MM.1S (cell line): Measurements from ENCODE around the gene PPIF.

Source experiments
- DNase-seq: peaks from one replicate; pipeline ENCODE4 v3.0.0-alpha.2; 2015
- H2AFZ ChIP-seq: fragments of 300-600 bp; sonication (generic); 2 replicates; pipeline ENCODE4 v1.6.0; 2016; ENCODE audit warnings: antibody characterized with exemption, low read length
- H3F3A ChIP-seq: fragments of 300-600 bp; sonication (generic); 2 replicates; pipeline ENCODE4 v1.6.1; 2016; ENCODE audit warnings: mild to moderate bottlenecking, antibody characterized with exemption, low read length, moderate library complexity, mixed read lengths; ENCODE audit not compliant: insufficient read depth
- H3K27ac ChIP-seq: fragments of 300-600 bp; sonication (generic); 2 replicates; pipeline ENCODE4 v1.5.1; 2016; ENCODE audit warnings: mild to moderate bottlenecking, low read length
- H3K27me3 ChIP-seq: fragments of 300-600 bp; sonication (generic); replicated peaks from 2 replicates; pipeline ENCODE4 v1.6.0; 2016; ENCODE audit warnings: low read length; ENCODE audit not compliant: insufficient read depth
- H3K36me3 ChIP-seq: fragments of 300-600 bp; sonication (generic); replicated peaks from 2 replicates; pipeline ENCODE4 v1.6.1; 2016; ENCODE audit warnings: mild to moderate bottlenecking, low read length, mixed read lengths; ENCODE audit not compliant: insufficient read depth
- H3K4me1 ChIP-seq: fragments of 300-600 bp; sonication (generic); 2 replicates; pipeline ENCODE4 v1.6.1; 2016; ENCODE audit warnings: low read length, mixed read lengths
- H3K4me2 ChIP-seq: fragments of 300-600 bp; sonication (generic); 2 replicates; pipeline ENCODE4 v1.6.0; 2016; ENCODE audit warnings: low read depth, low read length
- H3K4me3 ChIP-seq: fragments of 300-600 bp; sonication (generic); 2 replicates; pipeline ENCODE4 v1.5.1; 2016; ENCODE audit warnings: low read length, mixed read lengths
- H3K79me2 ChIP-seq: fragments of 300-600 bp; sonication (generic); 2 replicates; pipeline ENCODE4 v1.6.1; 2016; ENCODE audit warnings: mixed run types, low read length, mixed read lengths
- H3K9ac ChIP-seq: fragments of 300-600 bp; sonication (generic); 2 replicates; pipeline ENCODE4 v1.6.1; 2016; ENCODE audit warnings: low read length, mixed read lengths
- H3K9me2 ChIP-seq: fragments of 300-600 bp; sonication (generic); replicated peaks from 2 replicates; pipeline ENCODE4 v1.6.1; 2016; ENCODE audit warnings: mild to moderate bottlenecking, low read length, mixed read lengths; ENCODE audit not compliant: insufficient read depth
- H3K9me3 ChIP-seq: fragments of 300-600 bp; sonication (generic); replicated peaks from 2 replicates; pipeline ENCODE4 v1.6.1; 2016; ENCODE audit warnings: mild to moderate bottlenecking, low read length, mixed read lengths; ENCODE audit not compliant: insufficient read depth
- H4K20me1 ChIP-seq: fragments of 300-600 bp; sonication (generic); 2 replicates; pipeline ENCODE4 v1.6.1; 2016; ENCODE audit warnings: mild to moderate bottlenecking, low read length, moderate library complexity, mixed read lengths; ENCODE audit not compliant: insufficient read depth
- CTCF ChIP-seq: fragments of 300-600 bp; sonication (generic); IDR thresholded peaks from 2 replicates; pipeline ENCODE4 v1.5.1; 2016; ENCODE audit warnings: antibody characterized with exemption, low read length, mixed read lengths
- EZH2 ChIP-seq: fragments of 300-600 bp; sonication (generic); optimal IDR thresholded peaks from 2 replicates; pipeline ENCODE3; 2017; ENCODE audit warnings: low read depth, mild to moderate bottlenecking, antibody characterized with exemption, low read length, mixed read lengths
- EZH2phosphoT487 ChIP-seq: fragments of 300-600 bp; sonication (generic); IDR thresholded peaks from 2 replicates; pipeline ENCODE4 v1.6.1; 2018; ENCODE audit warnings: antibody characterized with exemption, low read length

The PPIF gene

DNA sequence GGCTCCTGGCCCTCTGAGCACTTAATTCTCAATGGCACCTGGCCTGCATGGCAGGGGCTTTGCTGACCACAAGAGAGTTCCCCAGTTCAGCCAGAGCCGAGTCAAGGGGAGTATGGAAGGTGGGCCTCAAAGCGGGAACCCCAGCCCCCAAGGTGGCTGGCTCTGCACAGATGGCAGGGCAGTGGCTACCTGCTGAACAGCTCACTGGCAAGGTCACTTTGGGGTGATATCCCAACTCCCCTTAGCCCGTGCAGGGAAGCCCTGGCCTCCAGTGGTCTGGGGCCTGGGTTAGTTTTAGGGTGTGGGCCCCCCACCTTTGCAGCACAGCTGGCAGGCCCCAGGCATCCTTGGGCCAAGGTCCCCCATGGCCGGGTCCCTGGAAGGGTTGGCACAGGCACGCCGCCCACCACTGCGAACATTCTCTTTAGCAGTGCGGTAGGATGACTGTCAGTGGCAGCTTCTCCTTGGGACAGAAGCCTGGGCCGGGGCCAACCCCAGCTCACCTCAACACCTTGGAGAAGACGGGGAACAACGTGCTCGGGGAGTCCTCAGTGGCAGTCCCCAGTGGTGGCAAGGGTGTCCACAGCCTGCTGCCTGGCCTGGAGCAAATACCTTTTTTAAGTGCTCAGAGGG is 36.8 kb downstream of the PPIF start:
- Histone ChIP-seq H4K20me1 (no peaks in the 10 kb centered on the region), H3K27me3 (no peaks in the 10 kb centered on the region)

DNA sequence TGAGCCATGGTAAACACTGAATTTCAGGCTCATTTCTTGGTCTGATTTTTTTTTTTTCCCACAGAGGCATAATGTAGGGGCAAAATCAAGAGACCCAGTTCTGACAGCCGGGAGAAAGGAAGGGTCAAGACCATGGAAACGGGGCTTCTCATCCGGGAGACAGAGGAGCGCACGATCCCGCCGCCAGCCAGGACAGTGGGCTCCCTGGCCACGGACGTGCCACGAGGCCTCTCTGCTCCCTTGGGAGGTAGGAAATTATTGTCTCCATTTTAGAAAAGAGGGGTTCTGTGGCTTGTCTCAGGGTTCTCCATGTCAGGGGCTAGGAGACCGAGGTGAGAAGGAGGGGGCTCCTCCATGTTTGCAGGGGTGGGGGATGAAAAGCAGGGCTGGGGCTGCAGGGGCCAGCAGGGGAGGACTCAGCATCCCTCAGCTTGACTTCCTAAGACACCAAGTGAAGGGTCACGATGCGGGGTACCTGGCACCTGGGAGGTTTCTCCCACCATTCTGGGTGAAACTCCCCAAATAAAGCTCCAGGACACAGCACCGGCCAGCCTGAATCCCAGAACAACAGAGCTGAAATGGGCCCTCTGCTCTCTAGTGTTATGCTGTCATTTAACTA is 37.6 kb downstream of the PPIF start:
- Histone ChIP-seq H3K4me2 (no peak overlapping the region), H3K79me2 (no peaks in the 10 kb centered on the region), H3K27me3 (no peaks in the 10 kb centered on the region), H3K36me3 (no peaks in the 10 kb centered on the region), H3K9ac (no peak overlapping the region), H4K20me1 (no peaks in the 10 kb centered on the region), H3K27ac (no peak overlapping the region), H3K4me1 (no peaks in the 10 kb centered on the region), H3K4me3 (no peak overlapping the region), H3K9me3 (no peaks in the 10 kb centered on the region), H3K9me2 (no peaks in the 10 kb centered on the region), H2AFZ (no peak overlapping the region), H3F3A (no peaks in the 10 kb centered on the region)
- no peak for DNase-seq
- TF ChIP-seq CTCF (no peak), EZH2phosphoT487 (no peak), EZH2 (no peak)

More for the DNA sequence above, 36.8 kb downstream of the PPIF start:
- Histone ChIP-seq H3F3A (no peaks in the 10 kb centered on the region), H3K4me3 (no peak overlapping the region), H3K4me2 (no peak overlapping the region), H3K27ac (no peak overlapping the region), H3K79me2 (no peaks in the 10 kb centered on the region), H3K9me3 (no peaks in the 10 kb centered on the region), H3K9me2 (no peaks in the 10 kb centered on the region), H3K4me1 (no peaks in the 10 kb centered on the region), H3K36me3 (no peaks in the 10 kb centered on the region), H2AFZ (no peak overlapping the region), H3K9ac (no peak overlapping the region)
- no peak for DNase-seq
- TF ChIP-seq EZH2 (no peak), EZH2phosphoT487 (no peak), CTCF (no peak)

GRCh38 chr10:79385392-79385795 is 38.1 kb downstream of the PPIF start:
- Histone ChIP-seq H3K36me3 (no peaks in the 10 kb centered on the region), H3K4me3 (no peak overlapping the region), H3K9me2 (no peaks in the 10 kb centered on the region)

More at GRCh38 chr10:79385392-79385795, 38.1 kb downstream of the PPIF start:
- Histone ChIP-seq H3K9ac (no peak overlapping the region), H3K4me1 (no peaks in the 10 kb centered on the region), H3K27me3 (no peaks in the 10 kb centered on the region), H3K27ac (no peak overlapping the region), H4K20me1 (no peaks in the 10 kb centered on the region), H3K9me3 (no peaks in the 10 kb centered on the region), H3F3A (no peaks in the 10 kb centered on the region), H2AFZ (no peak overlapping the region), H3K79me2 (no peaks in the 10 kb centered on the region), H3K4me2 (no peak overlapping the region)
- TF ChIP-seq CTCF = no peak
- TF ChIP-seq EZH2 = no peak
- no peak for TF ChIP-seq EZH2phosphoT487
- DNase-seq = no peak
